ENCODE results near the gene ADCYAP1R1.

- TF ChIP-seq CREB1 (IDR thresholded peaks at IDR 0.05): no peak
- no peak for TF ChIP-seq CTCF (IDR thresholded peaks at IDR 0.05; ENCODE audit: control extremely low read depth in 1 of 3, insufficient read depth in 1 of 3, low read depth in 1 of 3, low read length in 3 of 3)
- no peak for TF ChIP-seq POLR2AphosphoS5 (IDR thresholded peaks at IDR 0.05; ENCODE audit: low read depth, low read length)
- TF ChIP-seq TAF1 (IDR thresholded peaks at IDR 0.05; ENCODE audit: low read depth, low read length): no peak
- TF ChIP-seq RAD21 (IDR thresholded peaks at IDR 0.05 in 1 of 2, conservative IDR thresholded peaks at IDR 0.05 in 1 of 2; ENCODE audit: low read depth in 2 of 2, low read length in 2 of 2): no peak
- no peak for TF ChIP-seq KDM1A (IDR thresholded peaks at IDR 0.05; ENCODE audit: borderline replicate concordance, low read length)
- TF ChIP-seq JUN (IDR thresholded peaks at IDR 0.05; ENCODE audit: low read depth, low read length): no peak
- TF ChIP-seq EZH2 (IDR thresholded peaks at IDR 0.05; ENCODE audit: low read depth, low read length, severe bottlenecking): no peak
- no peak for TF ChIP-seq YY1 (IDR thresholded peaks at IDR 0.05; ENCODE audit: low read depth, low read length)
- TF ChIP-seq GABPA (IDR thresholded peaks at IDR 0.05; ENCODE audit: borderline replicate concordance, insufficient read depth, low read length): no peak
- TF ChIP-seq POLR2A (IDR thresholded peaks at IDR 0.05; ENCODE audit: control extremely low read depth in 1 of 2, low read depth in 2 of 2, low read length in 2 of 2): no peak
- TF ChIP-seq E2F6 (IDR thresholded peaks at IDR 0.05): no peak
- TF ChIP-seq BRCA1 (IDR thresholded peaks at IDR 0.05; ENCODE audit: low read depth, low read length): no peak
Measured at GRCh38 chr7:31082447-31082846, 30.3 kb downstream of the ADCYAP1R1 start.
